Activated CD4-positive, alpha-beta T cell treated with anti-CD3 and anti-CD28 coated beads, Interleukin-2, amount 50 U/mL, for 4 hours (primary cell): ENCODE measurements around the gene ARL6IP6.
A peak's percentile ranks its signal among the peaks of the same experiment; 100 is the strongest.
"Not testable (repeated sequence)": the region's sequence is repeated elsewhere in the genome, so short reads cannot be mapped to it uniquely, and the experiment has no call there.

Experiments
- DNase-seq, 2 experiments: peaks; one replicate each; pipeline ENCODE4 v3.0.0-alpha.2; 2020

Gene ARL6IP6

GRCh38 chr2:152718076-152718908, at the start of gene ARL6IP6:
Gene ARL6IP6 (plus strand): TSS chr2:152718620. CDS start chr2:152718625, 5 bp downstream.
- peak; percentile 91 to 92 for DNase-seq

GRCh38 chr2:152674334-152674733, 44.1 kb upstream of the ARL6IP6 start:
- no peak for DNase-seq

GRCh38 chr2:152676461-152676860, 42.0 kb upstream of the ARL6IP6 start:
- DNase-seq: no peak

- DNase-seq: no peak
Measured at GRCh38 chr2:152678808-152679207, 39.6 kb upstream of the ARL6IP6 start.

- no peak for DNase-seq
Measured at GRCh38 chr2:152682663-152683062, 35.8 kb upstream of the ARL6IP6 start.

- no peak for DNase-seq
Measured at GRCh38 chr2:152683400-152683799, 35.0 kb upstream of the ARL6IP6 start.

- DNase-seq: no peak
Measured at GRCh38 chr2:152686321-152686720, 32.1 kb upstream of the ARL6IP6 start.

GRCh38 chr2:152693033-152693432, 25.4 kb upstream of the ARL6IP6 start:
- no peak for DNase-seq

GRCh38 chr2:152694161-152694661, 24.2 kb upstream of the ARL6IP6 start:
- DNase-seq: peak; percentile 29 to 33

- DNase-seq: no peak
Measured at GRCh38 chr2:152695763-152696162, 22.7 kb upstream of the ARL6IP6 start.

GRCh38 chr2:152696476-152696875, 21.9 kb upstream of the ARL6IP6 start:
- no peak for DNase-seq

GRCh38 chr2:152701198-152701597, 17.2 kb upstream of the ARL6IP6 start:
- no peak for DNase-seq

GRCh38 chr2:152706477-152707021, 11.9 kb upstream of the ARL6IP6 start:
- no peak for DNase-seq

GRCh38 chr2:152708742-152709141, 9.7 kb upstream of the ARL6IP6 start:
- no peak for DNase-seq

- DNase-seq: no peak
Measured at GRCh38 chr2:152710713-152711112, 7.7 kb upstream of the ARL6IP6 start.

- DNase-seq: no peak
Measured at GRCh38 chr2:152715112-152715511, 3.3 kb upstream of the ARL6IP6 start.

GRCh38 chr2:152715854-152716428, 2.5 kb upstream of the ARL6IP6 start:
- no peak for DNase-seq

- peak; percentile 25 to 27 for DNase-seq
Measured at GRCh38 chr2:152716805-152717227, 1.6 kb upstream of the ARL6IP6 start.

- DNase-seq: peak; percentile 99
Measured at GRCh38 chr2:152717228-152718075, 968 bp upstream of the ARL6IP6 start, which contains the start of gene PRPF40A. Gene PRPF40A (minus strand): TSS chr2:152717461. CDS start chr2:152717439, 22 bp downstream.

GRCh38 chr2:152718909-152719645, 657 bp downstream of the ARL6IP6 start:
- DNase-seq: no peak

GRCh38 chr2:152720794-152721193, 2.4 kb downstream of the ARL6IP6 start:
- DNase-seq: no peak

GRCh38 chr2:152722639-152723038, 4.2 kb downstream of the ARL6IP6 start:
- DNase-seq: not testable (repeated sequence)
